HepG2 (cell line): ENCODE results near the gene GALNT15. TPM values are rescaled to one million over a fixed set of nuclear protein-coding genes. Genes with fewer than 3 reads are reported as not detected.

ENCODE experiments used
- ATAC-seq: fragments of 200-7000 bp; cut with Tn5 transposase; 3 replicates; pipeline ENCODE4 v1.9.1; 2020; ENCODE audit warnings: mild to moderate bottlenecking, moderate library complexity
- BruUV-seq: library from RNA; stranded (reverse); fragments of 400-500 nt; replicated peaks from 2 replicates; lab custom pipeline; 2021; lab: Mats Ljungman, UMichigan
- CTCF ChIA-PET: fragments of 300-600 bp; formaldehyde crosslinking; extraction: SDS; loops from one replicate; lab custom pipeline; 2021; ENCODE audit warnings: low total read pairs, inconsistent platforms, low intra/inter-chr PET ratio; lab: Yijun Ruan, JAX
- POLR2A ChIA-PET: fragments of 350-600 bp; sonication (Branson Sonifier 250); formaldehyde crosslinking; loops from one replicate; lab custom pipeline; 2020; ENCODE audit warnings: antibody characterized with exemption, inconsistent platforms; lab: Yijun Ruan, JAX
- DNase-seq: peaks from one replicate; pipeline ENCODE4 v3.0.0-alpha.2; 2015; ENCODE audit warnings: low spot score
- FAIRE-seq: peaks from 3 replicates; lab custom pipeline; 2011; peaks lifted over from hg19 to GRCh38; lab: Jason Lieb, UNC
- H2AFZ ChIP-seq: one replicate; pipeline ENCODE4 v1.6.1; 2011; ENCODE audit warnings: low read length, inconsistent platforms
- H3K27ac ChIP-seq: fragments of 300-600 bp; 3 replicates; pipeline ENCODE4 v1.8.0; 2011; ENCODE audit warnings: mixed run types, mild to moderate bottlenecking, mixed read lengths, low read length, inconsistent platforms; ENCODE audit not compliant: insufficient read depth; ENCODE audit errors: extremely low read length
- H3K27me3 ChIP-seq, 2 experiments: fragments of 200-600 bp in 1 of 2; 2 replicates in 1 of 2; 3 replicates in 1 of 2; pipeline versions ENCODE4 v1.6.0 to v1.8.0; 2011; ENCODE audit warnings: low read length in 2 of 2, mild to moderate bottlenecking in 2 of 2, moderate library complexity in 2 of 2, inconsistent platforms in 1 of 2; ENCODE audit not compliant: insufficient read depth in 2 of 2, control insufficient read depth in 1 of 2
- H3K36me3 ChIP-seq, 2 experiments: fragments of 200-600 bp in 1 of 2; replicated peaks in 1 of 2; 2 replicates in 1 of 2; 3 replicates in 1 of 2; pipeline versions ENCODE4 v1.5.1 to v1.8.0; 2011; ENCODE audit warnings: low read length in 2 of 2, inconsistent platforms in 1 of 2; ENCODE audit not compliant: insufficient read depth in 2 of 2, control insufficient read depth in 1 of 2
- H3K4me1 ChIP-seq: 2 replicates; pipeline ENCODE4 v1.5.1; 2012; ENCODE audit warnings: low read length, inconsistent platforms; ENCODE audit not compliant: insufficient read depth
- H3K4me2 ChIP-seq: 2 replicates; pipeline ENCODE4 v1.6.0; 2011; ENCODE audit warnings: low read depth, low read length, inconsistent platforms
- H3K4me3 ChIP-seq, 3 experiments: fragments of 200-600 bp in 1 of 3; sonication (generic), shearing (Covaris generic) in 1 of 3; replicated peaks in 1 of 3; 2 replicates each; pipeline ENCODE4 v1.5.1; 2011 to 2016; ENCODE audit warnings: low read length in 3 of 3, inconsistent platforms in 2 of 3, low read depth in 2 of 3, mild to moderate bottlenecking in 2 of 3, control low read depth in 1 of 3, mixed read lengths in 1 of 3; ENCODE audit not compliant: insufficient read depth in 1 of 3
- H3K79me2 ChIP-seq: one replicate; pipeline ENCODE4 v1.6.1; 2011; ENCODE audit warnings: low read length, inconsistent platforms; ENCODE audit not compliant: insufficient read depth
- H3K9ac ChIP-seq: 2 replicates; pipeline ENCODE4 v1.6.0; 2011; ENCODE audit warnings: mild to moderate bottlenecking, low read depth, low read length, inconsistent platforms; ENCODE audit not compliant: insufficient read depth
- H3K9me3 ChIP-seq: 2 replicates; pipeline ENCODE4 v1.5.1; 2012; ENCODE audit warnings: mild to moderate bottlenecking, low read length
- H4K20me1 ChIP-seq: 2 replicates; pipeline ENCODE4 v1.6.0; 2011; ENCODE audit warnings: inconsistent platforms, mild to moderate bottlenecking, low read length, moderate library complexity; ENCODE audit not compliant: insufficient read depth
- KLF11 ChIP-seq: IDR thresholded peaks from 2 replicates; pipeline ENCODE4 v1.6.1; 2016; ENCODE audit warnings: missing compliant biosample characterization
- NFRKB ChIP-seq: fragments of 450-650 bp; IDR thresholded peaks from 2 replicates; pipeline ENCODE4 v1.6.1; 2017
- SALL2 ChIP-seq: sonication (generic); formaldehyde crosslinking; IDR thresholded peaks from 2 replicates; pipeline ENCODE4 v1.8.1; 2023; ENCODE audit warnings: mild to moderate bottlenecking, missing genetic modification reagents, inconsistent platforms
- SUZ12 ChIP-seq: fragments of 150-350 bp; IDR thresholded peaks from 2 replicates; pipeline ENCODE4 v1.6.1; 2014; ENCODE audit warnings: low read depth, low read length
- ZBTB42 ChIP-seq: sonication (generic); formaldehyde crosslinking; IDR thresholded peaks from 2 replicates; pipeline ENCODE4 v1.5.0; 2020; ENCODE audit warnings: mild to moderate bottlenecking, missing genetic modification reagents
- ZFP37 ChIP-seq: sonication (generic); formaldehyde crosslinking; IDR thresholded peaks from 2 replicates; pipeline ENCODE4 v1.4.0; 2020; ENCODE audit warnings: missing genetic modification reagents, borderline replicate concordance
- WGBS: methylation state at CpG from one replicate; pipeline ENCODE4 v1.1.6; 2017; ENCODE audit warnings: low lambda C conversion rate; 5-methylcytosine and 5-hydroxymethylcytosine counted together
- in situ Hi-C: cut with HindIII; loops from 2 replicates; pipeline ENCODE4 v1.10.0; 2017; ENCODE audit warnings: low pct_unique_long_range_greater_than_20kb; ENCODE audit not compliant: extremely low pct_ligation_motif_present
- intact Hi-C: fragments of 100-400 bp; cut with micrococcal nuclease; formaldehyde crosslinking; loops from one replicate; pipeline ENCODE4 v1.10.0; 2022; ENCODE audit not compliant: unreplicated experiment
- polyA plus RNA-seq, 8 experiments: library from polyadenylated mRNA; depleted of rRNA in 3 of 8; stranded (reverse) in 7 of 8; unstranded in 1 of 8; fragments of >200 nt; fragmentation: Illumina TruSeq in 4 of 8; extraction: Trizol in 4 of 8; gene quantifications; 2 replicates each; pipeline versions ENCODE4 v1.2.1 to v1.2.3, GENCODE V29; 2011 to 2016; ENCODE audit warnings: low read depth in 4 of 8, missing spikeins in 1 of 8, mixed read lengths in 1 of 8; ENCODE audit not compliant: insufficient read depth in 1 of 8
- total RNA-seq, 5 experiments: library from RNA; depleted of rRNA; stranded (reverse); fragments of >200 nt; fragmentation: Illumina TruSeq; extraction: Trizol; gene quantifications; 2 replicates each; pipeline ENCODE4 v1.2.3, GENCODE V29; 2016; ENCODE audit warnings: low read depth in 1 of 5
- TF ChIP-seq, protein P1 (sequence below): sonication (generic); formaldehyde crosslinking; IDR thresholded peaks from 2 replicates; pipeline ENCODE4 v1.9.0; 2021; ENCODE audit warnings: missing genetic modification reagents, borderline replicate concordance
- TF ChIP-seq, protein P2 (sequence below): sonication (generic); formaldehyde crosslinking; IDR thresholded peaks from 2 replicates; pipeline ENCODE4 v1.5.0; 2020; ENCODE audit warnings: missing genetic modification reagents
- TF ChIP-seq, protein P3 (sequence below): sonication (generic); formaldehyde crosslinking; conservative IDR thresholded peaks from 2 replicates; pipeline ENCODE4 v1.4.0; 2020; ENCODE audit warnings: mild to moderate bottlenecking, missing genetic modification reagents, moderate library complexity
- TF ChIP-seq, protein P4 (sequence below): sonication (generic); formaldehyde crosslinking; conservative IDR thresholded peaks from 2 replicates; pipeline ENCODE4 v1.8.1; 2023; ENCODE audit warnings: missing genetic modification reagents

The GALNT15 gene
- total and polyA plus RNA-seq, 2 of the 13 experiments (the other 11 are each of a cell fraction or from before 2014, with no cell fraction given): 0.02 to 0.04 TPM

DNA sequence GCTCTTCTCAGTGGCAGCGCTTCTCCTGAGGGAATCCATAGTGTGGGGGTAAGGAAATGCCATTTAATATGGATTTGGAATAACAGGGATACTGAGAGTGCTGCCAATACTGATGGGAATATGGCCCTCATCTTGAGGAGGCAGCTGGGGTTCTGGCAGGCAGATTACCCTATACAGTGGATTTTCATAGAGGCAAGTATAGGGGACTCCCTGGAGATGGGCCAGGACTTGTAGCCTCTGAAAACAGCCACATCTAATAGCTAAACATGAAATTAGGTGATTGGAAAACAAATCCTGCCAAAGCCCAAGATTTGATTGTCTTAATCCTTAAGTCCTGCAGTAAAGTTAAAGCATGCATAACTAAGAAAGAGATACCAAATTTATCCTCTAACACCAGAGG, 59.3 kb downstream of the GALNT15 start:
- Histone ChIP-seq H4K20me1 (no peaks in the 10 kb centered on the region), H3K27ac (no peak overlapping the region), H3K9ac (no peak overlapping the region), H3K79me2 (no peaks in the 10 kb centered on the region), H3K4me2 (no peak overlapping the region), H3K27me3 (no peaks in the 10 kb centered on the region), H3K4me3 (no peak overlapping the region), H3K9me3 (no peaks in the 10 kb centered on the region), H2AFZ (no peak overlapping the region), H3K4me1 (no peaks in the 10 kb centered on the region), H3K36me3 (no peaks in the 10 kb centered on the region)
- no peak for TF ChIP-seq KLF11 (CRISPR knock-in tag)
- TF ChIP-seq, protein P1, sequence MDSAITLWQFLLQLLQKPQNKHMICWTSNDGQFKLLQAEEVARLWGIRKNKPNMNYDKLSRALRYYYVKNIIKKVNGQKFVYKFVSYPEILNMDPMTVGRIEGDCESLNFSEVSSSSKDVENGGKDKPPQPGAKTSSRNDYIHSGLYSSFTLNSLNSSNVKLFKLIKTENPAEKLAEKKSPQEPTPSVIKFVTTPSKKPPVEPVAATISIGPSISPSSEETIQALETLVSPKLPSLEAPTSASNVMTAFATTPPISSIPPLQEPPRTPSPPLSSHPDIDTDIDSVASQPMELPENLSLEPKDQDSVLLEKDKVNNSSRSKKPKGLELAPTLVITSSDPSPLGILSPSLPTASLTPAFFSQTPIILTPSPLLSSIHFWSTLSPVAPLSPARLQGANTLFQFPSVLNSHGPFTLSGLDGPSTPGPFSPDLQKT: no peak
- no peak for TF ChIP-seq ZFP37 (CRISPR knock-in tag)
- TF ChIP-seq ZBTB42 (CRISPR knock-in tag): no peak
- TF ChIP-seq, protein P2, sequence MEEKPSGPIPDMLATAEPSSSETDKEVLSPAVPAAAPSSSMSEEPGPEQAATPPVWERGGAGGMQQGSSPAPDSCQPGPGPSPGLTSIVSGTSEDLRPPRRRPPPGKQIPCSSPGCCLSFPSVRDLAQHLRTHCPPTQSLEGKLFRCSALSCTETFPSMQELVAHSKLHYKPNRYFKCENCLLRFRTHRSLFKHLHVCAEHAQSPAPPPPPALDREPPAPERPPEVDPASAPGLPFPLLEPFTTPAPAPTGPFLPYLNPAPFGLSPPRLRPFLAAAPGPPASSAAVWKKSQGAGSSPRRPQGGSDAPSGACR: no peak
- TF ChIP-seq, protein P3, sequence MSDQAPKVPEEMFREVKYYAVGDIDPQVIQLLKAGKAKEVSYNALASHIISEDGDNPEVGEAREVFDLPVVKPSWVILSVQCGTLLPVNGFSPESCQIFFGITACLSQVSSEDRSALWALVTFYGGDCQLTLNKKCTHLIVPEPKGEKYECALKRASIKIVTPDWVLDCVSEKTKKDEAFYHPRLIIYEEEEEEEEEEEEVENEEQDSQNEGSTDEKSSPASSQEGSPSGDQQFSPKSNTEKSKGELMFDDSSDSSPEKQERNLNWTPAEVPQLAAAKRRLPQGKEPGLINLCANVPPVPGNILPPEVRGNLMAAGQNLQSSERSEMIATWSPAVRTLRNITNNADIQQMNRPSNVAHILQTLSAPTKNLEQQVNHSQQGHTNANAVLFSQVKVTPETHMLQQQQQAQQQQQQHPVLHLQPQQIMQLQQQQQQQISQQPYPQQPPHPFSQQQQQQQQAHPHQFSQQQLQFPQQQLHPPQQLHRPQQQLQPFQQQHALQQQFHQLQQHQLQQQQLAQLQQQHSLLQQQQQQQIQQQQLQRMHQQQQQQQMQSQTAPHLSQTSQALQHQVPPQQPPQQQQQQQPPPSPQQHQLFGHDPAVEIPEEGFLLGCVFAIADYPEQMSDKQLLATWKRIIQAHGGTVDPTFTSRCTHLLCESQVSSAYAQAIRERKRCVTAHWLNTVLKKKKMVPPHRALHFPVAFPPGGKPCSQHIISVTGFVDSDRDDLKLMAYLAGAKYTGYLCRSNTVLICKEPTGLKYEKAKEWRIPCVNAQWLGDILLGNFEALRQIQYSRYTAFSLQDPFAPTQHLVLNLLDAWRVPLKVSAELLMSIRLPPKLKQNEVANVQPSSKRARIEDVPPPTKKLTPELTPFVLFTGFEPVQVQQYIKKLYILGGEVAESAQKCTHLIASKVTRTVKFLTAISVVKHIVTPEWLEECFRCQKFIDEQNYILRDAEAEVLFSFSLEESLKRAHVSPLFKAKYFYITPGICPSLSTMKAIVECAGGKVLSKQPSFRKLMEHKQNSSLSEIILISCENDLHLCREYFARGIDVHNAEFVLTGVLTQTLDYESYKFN: no peak
- TF ChIP-seq SUZ12: no peak
- no peak for TF ChIP-seq NFRKB
- TF ChIP-seq, protein P4, sequence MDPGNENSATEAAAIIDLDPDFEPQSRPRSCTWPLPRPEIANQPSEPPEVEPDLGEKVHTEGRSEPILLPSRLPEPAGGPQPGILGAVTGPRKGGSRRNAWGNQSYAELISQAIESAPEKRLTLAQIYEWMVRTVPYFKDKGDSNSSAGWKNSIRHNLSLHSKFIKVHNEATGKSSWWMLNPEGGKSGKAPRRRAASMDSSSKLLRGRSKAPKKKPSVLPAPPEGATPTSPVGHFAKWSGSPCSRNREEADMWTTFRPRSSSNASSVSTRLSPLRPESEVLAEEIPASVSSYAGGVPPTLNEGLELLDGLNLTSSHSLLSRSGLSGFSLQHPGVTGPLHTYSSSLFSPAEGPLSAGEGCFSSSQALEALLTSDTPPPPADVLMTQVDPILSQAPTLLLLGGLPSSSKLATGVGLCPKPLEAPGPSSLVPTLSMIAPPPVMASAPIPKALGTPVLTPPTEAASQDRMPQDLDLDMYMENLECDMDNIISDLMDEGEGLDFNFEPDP (CRISPR knock-in tag): no peak
- TF ChIP-seq SALL2 (CRISPR knock-in tag): no peak
- FAIRE-seq: no peak
- CTCF ChIA-PET: interaction anchor here (1.2 kb wide), 1 partner anchor 13 kb away, joined by 3 read pairs; no protein-coding TSS in a partner anchor
- ATAC-seq: no peak
- POLR2A ChIA-PET: no interaction called here
- no peak for DNase-seq
- in situ Hi-C loops (loop anchor here (25.0 kb wide), 1 partner anchor 597 kb away; no protein-coding TSS in a partner anchor), intact Hi-C loops (no loop called here)
- BruUV-seq: no TSS peak
- 5% methylated on average over 1 of the region's 1 CpG for WGBS
